ENCODE data around the gene PDE6H.

GRCh38 chr12:14995583-14996425 is 23.0 kb downstream of the PDE6H start:
- TF ChIP-seq, protein P1, sequence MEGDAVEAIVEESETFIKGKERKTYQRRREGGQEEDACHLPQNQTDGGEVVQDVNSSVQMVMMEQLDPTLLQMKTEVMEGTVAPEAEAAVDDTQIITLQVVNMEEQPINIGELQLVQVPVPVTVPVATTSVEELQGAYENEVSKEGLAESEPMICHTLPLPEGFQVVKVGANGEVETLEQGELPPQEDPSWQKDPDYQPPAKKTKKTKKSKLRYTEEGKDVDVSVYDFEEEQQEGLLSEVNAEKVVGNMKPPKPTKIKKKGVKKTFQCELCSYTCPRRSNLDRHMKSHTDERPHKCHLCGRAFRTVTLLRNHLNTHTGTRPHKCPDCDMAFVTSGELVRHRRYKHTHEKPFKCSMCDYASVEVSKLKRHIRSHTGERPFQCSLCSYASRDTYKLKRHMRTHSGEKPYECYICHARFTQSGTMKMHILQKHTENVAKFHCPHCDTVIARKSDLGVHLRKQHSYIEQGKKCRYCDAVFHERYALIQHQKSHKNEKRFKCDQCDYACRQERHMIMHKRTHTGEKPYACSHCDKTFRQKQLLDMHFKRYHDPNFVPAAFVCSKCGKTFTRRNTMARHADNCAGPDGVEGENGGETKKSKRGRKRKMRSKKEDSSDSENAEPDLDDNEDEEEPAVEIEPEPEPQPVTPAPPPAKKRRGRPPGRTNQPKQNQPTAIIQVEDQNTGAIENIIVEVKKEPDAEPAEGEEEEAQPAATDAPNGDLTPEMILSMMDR (IDR thresholded peaks at IDR 0.05) = peak; percentile 6 to 87 (median 46)
- TF ChIP-seq POLR2A (IDR thresholded peaks at IDR 0.05) = no peak
